AG09319 (cell line): Measurements from ENCODE around the gene SMAD1.

ENCODE experiments used
- DNase-seq: peaks from one replicate; pipeline ENCODE4 v3.0.0-alpha.2; 2010; ENCODE audit warnings: low read depth; ENCODE audit errors: extremely low read depth
- CTCF ChIP-seq: IDR thresholded peaks from 2 replicates; pipeline ENCODE4 v1.5.1; 2011; ENCODE audit warnings: low read depth, mild to moderate bottlenecking, inconsistent platforms, low read length, moderate library complexity

The SMAD1 gene

GRCh38 chr4:145481942-145482208, 222 bp downstream of the SMAD1 start:
- DNase-seq, result no peak
- TF ChIP-seq CTCF, result no peak

DNA sequence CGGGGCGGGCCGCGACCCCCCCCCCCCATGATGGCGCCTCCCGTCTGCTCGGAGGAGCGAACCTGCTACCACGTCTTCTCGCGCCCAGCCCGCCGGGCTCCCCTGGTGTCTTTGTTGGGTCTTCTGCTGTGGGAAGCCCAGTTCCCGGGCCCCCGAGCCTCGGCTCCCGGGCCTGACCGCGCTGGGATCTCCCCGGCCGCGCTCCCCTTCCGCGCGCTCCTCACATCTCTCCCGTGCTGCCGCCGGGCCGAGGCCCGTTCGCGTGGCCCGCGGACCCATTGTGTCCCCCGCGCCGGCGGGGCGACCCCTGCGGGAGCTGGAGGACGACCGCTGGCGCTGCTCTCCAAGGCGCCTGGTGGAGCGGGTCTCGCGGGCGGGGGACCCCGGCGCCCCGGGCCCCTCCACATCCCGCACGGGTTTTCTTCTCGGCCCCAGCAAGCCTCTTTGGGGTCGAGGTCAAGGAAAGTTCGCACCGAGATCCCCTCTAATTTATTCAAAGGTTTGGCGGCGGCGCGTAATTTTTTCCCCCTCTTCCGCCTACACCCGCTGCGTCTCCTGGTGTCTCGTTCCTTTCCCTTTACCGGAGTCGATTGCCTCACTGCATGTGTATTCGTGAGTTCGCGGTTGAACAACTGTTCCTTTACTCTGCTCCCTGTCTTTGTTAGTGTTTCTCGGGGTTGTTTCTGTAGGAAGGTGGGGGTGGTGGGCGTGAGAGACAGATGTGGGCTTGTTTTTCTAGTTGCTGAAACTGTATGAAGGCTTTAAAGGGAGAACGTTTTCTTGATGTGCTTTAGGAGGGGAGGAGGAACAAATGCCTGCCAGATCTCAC, 770 bp downstream of the SMAD1 start:
- TF ChIP-seq CTCF, result no peak; the same call in 1 of the 2 replicates
- peak; percentile 41 for DNase-seq

DNA sequence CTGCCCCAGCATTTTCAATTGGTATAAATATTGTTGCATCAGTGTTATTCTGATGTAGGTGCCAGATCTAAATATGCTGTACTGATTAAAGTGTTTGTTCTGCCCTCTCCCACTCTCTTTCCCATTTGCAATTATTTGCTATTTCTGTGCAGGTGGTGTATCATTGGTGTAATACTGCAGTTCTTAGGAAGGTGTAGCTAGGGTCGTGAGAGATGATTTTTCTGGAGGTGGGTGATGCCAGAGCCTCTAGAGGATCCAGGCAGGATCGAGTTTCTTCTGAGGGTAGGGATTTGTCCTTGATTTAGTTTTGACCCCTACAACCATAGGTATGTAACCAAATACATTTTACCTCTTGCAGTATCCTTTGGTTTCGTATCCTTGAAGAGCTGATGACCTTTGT, 1.9 kb downstream of the SMAD1 start:
- DNase-seq, result no peak
- no peak for TF ChIP-seq CTCF

DNA sequence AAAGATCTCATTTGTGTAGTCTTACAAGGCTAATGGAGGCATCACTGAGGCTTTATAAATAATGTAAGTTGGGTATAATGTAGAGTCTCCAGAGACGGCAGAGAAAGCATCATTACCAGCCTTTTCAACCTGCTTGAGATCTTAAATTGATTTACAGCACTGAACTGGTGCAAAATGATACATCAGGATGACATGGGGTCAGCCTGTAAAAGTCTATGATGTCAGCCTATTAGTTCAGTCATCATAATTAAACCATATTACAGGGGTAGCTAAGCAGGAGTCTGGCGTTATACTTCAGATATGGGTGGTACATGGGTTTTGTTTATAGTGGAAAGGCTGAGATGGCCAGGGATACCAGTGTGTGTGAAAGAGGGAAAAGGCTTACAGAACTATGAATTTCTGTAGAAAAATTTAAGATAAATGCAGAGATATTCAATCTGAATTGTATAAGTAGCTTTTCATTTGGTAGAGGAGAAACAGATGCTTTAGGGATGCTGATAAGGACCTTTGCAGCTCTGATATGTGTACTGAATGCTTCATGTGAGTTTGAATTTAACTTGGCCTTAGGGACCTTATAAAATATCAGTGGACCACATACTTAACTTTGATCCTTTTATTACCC, 2.7 kb downstream of the SMAD1 start:
- no peak for TF ChIP-seq CTCF
- DNase-seq, result no peak

- no peak for TF ChIP-seq CTCF
- no peak for DNase-seq
Measured at GRCh38 chr4:145485120-145485519, 3.5 kb downstream of the SMAD1 start.

GRCh38 chr4:145486603-145487002, 5.0 kb downstream of the SMAD1 start:
- TF ChIP-seq CTCF, result no peak
- no peak for DNase-seq

DNA sequence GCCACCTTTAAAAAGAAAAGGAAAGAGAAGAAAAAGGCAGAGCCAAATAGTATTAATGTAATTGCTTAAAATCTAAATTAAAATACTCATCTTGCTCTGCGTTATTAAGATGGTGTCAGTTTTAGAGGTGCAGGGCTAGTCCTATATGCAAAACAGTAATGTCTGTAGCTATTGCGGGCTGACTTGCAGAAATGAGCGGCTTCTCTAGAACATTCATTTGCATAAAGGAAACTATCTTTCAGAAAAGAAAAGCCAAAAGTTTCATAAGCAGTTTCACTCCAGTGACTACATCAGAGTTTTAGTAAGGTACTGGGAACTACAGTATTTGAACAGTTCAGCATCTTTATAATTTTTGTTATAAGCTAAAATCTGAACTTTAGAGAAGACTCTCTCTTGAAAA, 6.0 kb downstream of the SMAD1 start:
- no peak for TF ChIP-seq CTCF
- DNase-seq, result no peak
